Measurements from ENCODE around the gene SLC34A3.
A peak's percentile ranks its signal among the peaks of the same experiment; 100 is the strongest.

SLC34A3 gene

GRCh38 chr9:137252555-137253506 is 22.1 kb downstream of the SLC34A3 start:
- no peak overlapping the region for H3K4me3 ChIP-seq (ENCODE audit: low read depth, low read length)
- DNase-seq (ENCODE audit: low read depth) = no peak
- TF ChIP-seq, protein P1, sequence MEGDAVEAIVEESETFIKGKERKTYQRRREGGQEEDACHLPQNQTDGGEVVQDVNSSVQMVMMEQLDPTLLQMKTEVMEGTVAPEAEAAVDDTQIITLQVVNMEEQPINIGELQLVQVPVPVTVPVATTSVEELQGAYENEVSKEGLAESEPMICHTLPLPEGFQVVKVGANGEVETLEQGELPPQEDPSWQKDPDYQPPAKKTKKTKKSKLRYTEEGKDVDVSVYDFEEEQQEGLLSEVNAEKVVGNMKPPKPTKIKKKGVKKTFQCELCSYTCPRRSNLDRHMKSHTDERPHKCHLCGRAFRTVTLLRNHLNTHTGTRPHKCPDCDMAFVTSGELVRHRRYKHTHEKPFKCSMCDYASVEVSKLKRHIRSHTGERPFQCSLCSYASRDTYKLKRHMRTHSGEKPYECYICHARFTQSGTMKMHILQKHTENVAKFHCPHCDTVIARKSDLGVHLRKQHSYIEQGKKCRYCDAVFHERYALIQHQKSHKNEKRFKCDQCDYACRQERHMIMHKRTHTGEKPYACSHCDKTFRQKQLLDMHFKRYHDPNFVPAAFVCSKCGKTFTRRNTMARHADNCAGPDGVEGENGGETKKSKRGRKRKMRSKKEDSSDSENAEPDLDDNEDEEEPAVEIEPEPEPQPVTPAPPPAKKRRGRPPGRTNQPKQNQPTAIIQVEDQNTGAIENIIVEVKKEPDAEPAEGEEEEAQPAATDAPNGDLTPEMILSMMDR (IDR thresholded peaks at IDR 0.05; ENCODE audit: low read depth, low read length, missing control alignments) = no peak

- TF ChIP-seq, protein P1 (IDR thresholded peaks at IDR 0.05; ENCODE audit: low read depth, low read length, missing control alignments) = no peak
- peak overlapping the region; percentile 89 for H3K4me3 ChIP-seq (ENCODE audit: low read depth, low read length)
- DNase-seq (ENCODE audit: low read depth) = no peak
Measured at GRCh38 chr9:137253717-137254623, 23.3 kb downstream of the SLC34A3 start.

DNA sequence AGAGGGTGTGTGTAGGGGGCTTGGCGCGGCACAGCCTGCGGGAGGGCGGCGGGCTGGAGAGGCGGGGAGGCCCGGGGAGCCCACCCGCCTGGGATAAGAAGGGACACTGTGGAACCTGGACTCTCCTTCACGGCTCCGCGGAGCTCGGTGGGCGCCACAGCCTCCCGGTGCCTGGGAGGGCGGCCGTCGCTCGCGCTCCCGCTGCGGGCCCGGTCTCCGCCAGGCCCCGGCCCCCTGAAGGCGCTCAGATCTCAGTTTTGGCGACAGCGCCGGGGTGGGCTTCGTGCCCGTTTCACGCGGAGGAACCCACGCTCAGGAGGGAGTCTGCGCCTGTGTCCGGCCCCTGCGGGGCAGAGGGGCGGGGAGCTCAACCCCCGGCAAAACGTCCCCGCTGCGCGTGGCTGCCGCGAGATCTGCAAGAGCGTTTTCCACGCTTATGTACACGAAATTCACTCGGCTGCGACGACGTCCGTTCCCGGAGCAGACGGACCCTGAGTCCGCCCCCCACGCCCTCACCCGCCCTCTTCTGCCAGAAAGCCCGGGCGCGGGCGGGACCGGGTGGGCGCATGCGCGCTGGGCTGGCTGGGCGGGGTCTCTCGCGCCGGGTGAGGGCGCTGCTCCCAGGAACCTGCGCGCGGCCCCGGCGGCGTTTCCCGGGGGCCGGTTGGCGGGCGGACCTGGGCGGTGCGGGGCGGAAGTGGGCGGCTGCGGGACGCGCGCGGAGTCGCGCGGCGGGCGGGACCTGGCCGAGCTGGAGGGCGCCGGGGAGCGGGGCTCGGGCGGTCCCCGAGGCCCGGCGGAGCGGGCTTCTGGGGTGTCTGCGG is 24.1 kb downstream of the SLC34A3 start, which contains the start of gene NELFB:
Gene NELFB (plus strand): TSS at position 704 of the 824 bp plus-strand sequence.
- DNase-seq (ENCODE audit: low read depth) = peak; percentile 40
- peak within 1 kb of the TSS; percentile 89 for H3K4me3 ChIP-seq (ENCODE audit: low read depth, low read length)
- TF ChIP-seq, protein P1 (IDR thresholded peaks at IDR 0.05; ENCODE audit: low read depth, low read length, missing control alignments) = no peak

DNA sequence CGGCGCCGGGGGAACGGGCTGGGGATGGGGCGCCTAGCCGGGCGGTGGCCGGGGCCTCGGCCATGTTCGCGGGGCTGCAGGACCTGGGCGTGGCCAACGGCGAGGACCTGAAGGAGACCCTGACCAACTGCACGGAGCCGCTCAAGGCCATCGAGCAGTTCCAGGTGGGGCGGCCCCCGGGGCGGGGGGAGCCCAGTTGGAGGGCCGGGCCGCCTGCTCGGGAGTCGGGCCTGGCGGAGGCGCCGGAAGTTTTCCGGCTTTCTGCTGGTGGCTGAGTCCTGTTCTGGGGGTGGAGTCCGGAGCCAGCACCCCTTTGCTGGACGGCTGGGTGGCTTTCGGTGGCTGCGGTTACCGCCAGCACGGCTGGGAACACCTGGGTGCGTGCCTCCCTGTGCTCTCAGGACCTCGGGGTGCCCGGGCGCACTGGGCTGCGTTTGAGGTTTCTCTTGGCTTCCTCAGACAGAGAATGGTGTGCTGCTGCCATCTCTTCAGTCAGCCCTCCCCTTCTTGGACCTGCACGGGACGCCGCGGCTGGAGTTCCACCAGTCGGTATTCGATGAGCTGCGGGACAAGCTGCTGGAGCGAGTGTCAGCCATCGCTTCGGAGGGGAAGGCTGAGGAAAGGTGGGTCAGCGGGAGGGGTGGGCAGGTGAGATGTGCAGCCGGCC is 24.9 kb downstream of the SLC34A3 start:
- peak overlapping the region; percentile 89 for H3K4me3 ChIP-seq (ENCODE audit: low read depth, low read length)
- DNase-seq (ENCODE audit: low read depth) = no peak
- TF ChIP-seq, protein P1 (IDR thresholded peaks at IDR 0.05; ENCODE audit: low read depth, low read length, missing control alignments) = no peak

GRCh38 chr9:137256362-137256761 is 25.7 kb downstream of the SLC34A3 start:
- no peak for DNase-seq (ENCODE audit: low read depth)
- H3K4me3 ChIP-seq (ENCODE audit: low read depth, low read length) = peak overlapping the region; percentile 89
- TF ChIP-seq, protein P1 (IDR thresholded peaks at IDR 0.05; ENCODE audit: low read depth, low read length, missing control alignments) = no peak

GRCh38 chr9:137256856-137257255 is 26.2 kb downstream of the SLC34A3 start:
- no peak overlapping the region for H3K4me3 ChIP-seq (ENCODE audit: low read depth, low read length)
- TF ChIP-seq, protein P1 (IDR thresholded peaks at IDR 0.05; ENCODE audit: low read depth, low read length, missing control alignments) = no peak
- DNase-seq (ENCODE audit: low read depth) = no peak

Measured in GM12864 (cell line).